NCI-H146 (cell line): Measurements from ENCODE around the gene CHPF.

ENCODE experiments used
- DNase-seq: peaks from one replicate; lab custom pipeline; 2025; lab: John Stamatoyannopoulos, UW

Gene CHPF

DNA sequence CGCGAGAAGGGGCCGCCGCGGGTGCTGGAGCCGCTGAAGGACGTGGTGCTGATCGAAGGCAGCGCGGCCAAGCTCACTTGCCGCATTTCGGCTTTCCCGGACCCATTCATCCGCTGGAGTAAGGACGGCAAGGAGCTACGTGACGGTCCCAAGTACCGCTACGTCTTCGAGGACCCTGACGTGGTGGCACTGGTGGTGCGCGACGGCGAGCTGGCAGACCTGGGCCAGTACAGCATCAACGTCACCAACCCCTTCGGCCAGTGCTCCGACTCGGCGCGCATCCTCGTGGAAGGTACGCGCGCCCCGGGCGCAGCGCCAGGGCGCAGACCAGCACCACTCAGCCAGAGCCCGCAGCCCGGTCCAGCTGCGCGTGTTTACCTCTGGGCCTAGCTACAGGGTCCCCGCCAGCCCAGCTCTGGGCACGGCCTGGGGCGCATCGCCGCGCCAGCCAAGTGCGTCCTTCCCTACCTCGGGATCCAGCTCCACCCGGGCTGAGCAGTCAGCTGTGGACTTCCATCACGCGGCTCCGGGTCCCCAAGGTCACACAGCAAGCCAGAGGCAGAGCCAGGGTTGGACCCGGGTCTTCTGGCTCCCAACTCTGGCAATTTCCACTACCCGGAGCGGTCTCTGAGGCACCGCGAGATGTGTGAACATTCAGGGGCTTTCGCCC is 46.6 kb downstream of the CHPF start:
- DNase-seq, result no peak

- no peak for DNase-seq
Observed at GRCh38 chr2:219496247-219496824, 47.3 kb downstream of the CHPF start.

- peak; percentile 64 for DNase-seq
Observed at GRCh38 chr2:219495531-219496122, 48.0 kb downstream of the CHPF start.

DNA sequence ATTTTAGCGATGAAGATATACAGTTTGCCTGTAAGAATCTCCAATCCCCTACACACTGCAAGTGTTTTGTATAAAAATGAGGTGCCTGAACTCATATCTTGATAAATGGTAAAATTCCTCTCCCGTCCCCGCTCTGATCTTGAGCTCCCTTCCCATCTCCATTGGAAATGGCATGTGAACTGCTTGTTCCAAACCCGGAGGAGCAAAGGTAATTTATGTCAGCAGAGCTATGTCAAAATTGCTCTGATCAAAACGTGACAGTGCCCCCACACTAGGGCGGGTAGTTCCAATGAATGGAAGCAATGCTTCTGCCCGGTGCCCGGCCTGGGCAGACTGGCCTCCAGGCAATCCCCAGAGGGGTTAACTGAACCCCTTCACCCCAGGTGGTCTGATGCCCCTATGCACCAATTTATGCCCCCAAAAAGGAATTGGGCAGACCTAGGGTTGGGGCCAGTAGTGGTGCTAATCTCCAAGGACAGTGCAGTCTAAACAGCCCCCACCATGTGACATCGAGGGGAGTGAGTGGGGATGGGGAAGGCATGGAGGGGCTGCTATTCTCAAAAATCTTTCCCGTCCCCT is 48.6 kb downstream of the CHPF start:
- no peak for DNase-seq

DNA sequence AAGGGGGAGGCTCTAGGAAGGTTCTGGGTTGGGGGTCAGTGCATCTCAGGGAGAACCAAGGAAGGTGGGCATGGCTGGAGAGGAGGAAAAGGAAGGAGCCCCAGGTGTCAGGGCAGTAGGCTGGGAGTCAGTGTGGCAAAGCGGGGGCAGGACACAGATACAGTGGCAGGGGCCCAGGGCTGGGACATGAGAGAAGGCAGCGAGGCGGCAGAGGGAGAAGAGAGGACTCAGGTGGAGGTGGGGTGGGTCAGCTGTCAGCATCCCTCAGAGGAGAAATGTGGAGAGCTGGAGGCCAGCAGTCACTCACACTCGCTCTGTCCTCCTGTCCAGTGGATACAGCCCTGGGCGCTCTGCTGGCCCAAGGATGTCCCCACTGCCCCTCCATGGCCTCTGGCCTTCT is 50.5 kb downstream of the CHPF start:
- DNase-seq, result no peak

GRCh38 chr2:219492575-219492974 is 51.0 kb downstream of the CHPF start:
- DNase-seq, result no peak

- no peak for DNase-seq
Observed at GRCh38 chr2:219491278-219491963, 52.2 kb downstream of the CHPF start.

DNA sequence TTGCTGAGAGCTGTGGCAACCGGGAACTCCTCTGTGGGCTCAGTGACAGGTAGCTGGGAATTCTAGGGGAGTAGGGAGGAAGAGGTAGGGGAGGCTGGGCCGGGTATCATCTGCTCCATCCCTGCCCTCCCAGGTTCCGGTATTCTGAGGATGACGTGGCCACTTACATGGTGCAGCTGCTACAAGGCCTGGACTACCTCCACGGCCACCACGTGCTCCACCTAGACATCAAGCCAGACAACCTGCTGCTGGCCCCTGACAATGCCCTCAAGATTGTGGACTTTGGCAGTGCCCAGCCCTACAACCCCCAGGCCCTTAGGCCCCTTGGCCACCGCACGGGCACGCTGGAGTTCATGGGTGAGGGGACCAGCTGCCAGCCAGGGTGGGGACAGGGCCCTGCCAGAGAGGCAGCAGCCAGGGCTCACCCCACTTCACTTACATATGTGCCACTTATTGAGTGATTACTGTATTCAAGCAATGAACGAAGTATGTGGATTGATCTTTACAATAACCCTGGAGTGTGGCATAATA is 52.9 kb downstream of the CHPF start:
- no peak for DNase-seq

GRCh38 chr2:219490186-219490585 is 53.4 kb downstream of the CHPF start:
- no peak for DNase-seq

GRCh38 chr2:219489315-219489714 is 54.3 kb downstream of the CHPF start:
- no peak for DNase-seq
